GM10248 (cell line): Measurements from ENCODE around the gene PPP2R3A.
"Not testable (repeated sequence)": the region's sequence is repeated elsewhere in the genome, so short reads cannot be mapped to it uniquely, and the experiment has no call there.

Experiments
- CTCF ChIA-PET: fragments of 300-600 bp; sonication (Branson Sonifier 250); formaldehyde crosslinking; extraction: SDS; loops from one replicate; lab custom pipeline; 2021; ENCODE audit warnings: antibody characterized with exemption; lab: Yijun Ruan, JAX
- POLR2A ChIA-PET: fragments of 350-650 bp; sonication (Branson Sonifier 250); formaldehyde crosslinking; extraction: SDS; loops from one replicate; lab custom pipeline; 2020; ENCODE audit warnings: antibody characterized with exemption; lab: Yijun Ruan, JAX
- DNase-seq: peaks from one replicate; pipeline ENCODE4 v3.0.0; 2012; ENCODE audit errors: extremely low spot score
- TF ChIP-seq, protein P1 (sequence below): IDR thresholded peaks from 2 replicates; pipeline ENCODE4 v1.5.1; 2012; ENCODE audit warnings: mild to moderate bottlenecking, low read depth; ENCODE audit errors: extremely low read depth, missing control alignments, control extremely low read depth

PPP2R3A gene

DNA sequence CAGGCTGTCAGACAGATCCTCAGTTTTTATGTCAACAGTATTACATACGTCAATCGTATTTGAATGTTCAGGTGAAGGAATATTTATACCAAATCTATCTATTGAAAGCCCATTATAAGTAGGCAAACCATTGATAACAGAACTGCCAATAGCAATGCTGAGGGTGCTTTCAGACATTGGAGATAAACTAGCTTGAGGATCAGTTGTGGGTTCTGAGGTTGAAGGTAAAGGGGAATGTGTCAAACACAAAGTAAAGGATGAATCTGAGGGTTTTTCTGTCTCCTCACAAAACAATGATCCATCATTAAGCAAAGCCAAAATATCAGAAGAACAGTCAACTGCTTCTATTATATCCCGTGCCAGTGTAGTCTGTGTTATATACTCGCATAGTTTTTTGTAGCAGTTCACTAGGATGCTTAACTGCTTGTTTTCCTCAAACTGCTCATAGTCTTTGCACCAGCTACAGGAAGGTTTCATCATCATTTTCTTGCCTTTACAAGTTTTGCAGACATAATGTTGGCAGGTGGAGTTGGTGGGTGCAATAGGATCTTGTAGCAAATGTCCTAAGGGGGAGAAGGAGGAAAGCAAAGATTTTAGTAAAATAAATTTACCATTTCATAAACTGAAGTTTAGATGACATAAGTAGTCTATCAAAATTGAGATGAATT, 186.8 kb downstream of the PPP2R3A start:
- TF ChIP-seq, protein P1, sequence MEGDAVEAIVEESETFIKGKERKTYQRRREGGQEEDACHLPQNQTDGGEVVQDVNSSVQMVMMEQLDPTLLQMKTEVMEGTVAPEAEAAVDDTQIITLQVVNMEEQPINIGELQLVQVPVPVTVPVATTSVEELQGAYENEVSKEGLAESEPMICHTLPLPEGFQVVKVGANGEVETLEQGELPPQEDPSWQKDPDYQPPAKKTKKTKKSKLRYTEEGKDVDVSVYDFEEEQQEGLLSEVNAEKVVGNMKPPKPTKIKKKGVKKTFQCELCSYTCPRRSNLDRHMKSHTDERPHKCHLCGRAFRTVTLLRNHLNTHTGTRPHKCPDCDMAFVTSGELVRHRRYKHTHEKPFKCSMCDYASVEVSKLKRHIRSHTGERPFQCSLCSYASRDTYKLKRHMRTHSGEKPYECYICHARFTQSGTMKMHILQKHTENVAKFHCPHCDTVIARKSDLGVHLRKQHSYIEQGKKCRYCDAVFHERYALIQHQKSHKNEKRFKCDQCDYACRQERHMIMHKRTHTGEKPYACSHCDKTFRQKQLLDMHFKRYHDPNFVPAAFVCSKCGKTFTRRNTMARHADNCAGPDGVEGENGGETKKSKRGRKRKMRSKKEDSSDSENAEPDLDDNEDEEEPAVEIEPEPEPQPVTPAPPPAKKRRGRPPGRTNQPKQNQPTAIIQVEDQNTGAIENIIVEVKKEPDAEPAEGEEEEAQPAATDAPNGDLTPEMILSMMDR, result no peak
- DNase-seq, result no peak
- POLR2A ChIA-PET, result no interaction called here
- CTCF ChIA-PET, result interaction anchor here (1.4 kb wide), 1 partner anchor 600 kb away, joined by 3 read pairs; the partner anchor contains the start of gene STAG1

DNA sequence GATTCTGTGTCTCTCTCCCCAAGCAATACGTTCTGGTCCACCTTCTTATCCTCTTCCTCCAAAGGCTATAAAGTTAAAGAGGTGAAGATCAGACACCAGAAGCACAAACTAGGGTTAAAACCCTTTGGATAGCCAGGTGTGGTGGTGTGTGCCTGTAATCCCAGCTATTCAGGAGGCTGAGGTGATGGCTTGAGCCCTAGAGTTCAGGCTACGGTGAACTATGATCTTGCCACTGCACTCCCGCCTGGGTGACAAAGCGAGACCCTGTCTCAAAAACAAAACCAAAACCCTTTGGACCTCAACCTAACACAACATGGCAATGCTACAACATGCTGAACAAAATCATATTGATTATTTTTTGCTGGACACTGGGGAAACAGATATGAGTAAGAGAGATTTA, 187.4 kb downstream of the PPP2R3A start:
- POLR2A ChIA-PET, result no interaction called here
- DNase-seq, result no peak
- CTCF ChIA-PET, result interaction anchor here (1.4 kb wide), 1 partner anchor 600 kb away, joined by 3 read pairs; the partner anchor contains the start of gene STAG1
- TF ChIP-seq, protein P1, result no peak

DNA sequence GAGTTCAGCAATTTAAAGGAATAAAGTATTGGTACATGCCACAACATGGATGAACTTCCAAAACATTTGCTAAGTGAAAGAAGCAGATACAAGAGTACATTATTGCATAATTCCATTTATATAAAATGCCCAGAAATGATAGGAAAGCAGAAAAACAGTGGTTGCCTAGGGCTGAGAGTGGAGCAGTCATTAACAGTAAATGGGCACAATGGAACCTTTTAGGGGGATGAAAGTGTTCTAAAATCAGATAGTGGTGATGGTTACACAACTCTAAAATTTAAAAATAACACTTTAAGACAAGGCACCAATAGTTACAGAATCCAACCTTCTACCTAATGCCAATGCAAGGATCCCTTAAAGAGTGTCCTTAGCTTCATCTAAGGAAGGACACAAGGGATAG, 196.0 kb downstream of the PPP2R3A start:
- ChIA-PET CTCF (no interaction called here), POLR2A (no interaction called here)
- DNase-seq, result no peak
- TF ChIP-seq, protein P1, result no peak

DNA sequence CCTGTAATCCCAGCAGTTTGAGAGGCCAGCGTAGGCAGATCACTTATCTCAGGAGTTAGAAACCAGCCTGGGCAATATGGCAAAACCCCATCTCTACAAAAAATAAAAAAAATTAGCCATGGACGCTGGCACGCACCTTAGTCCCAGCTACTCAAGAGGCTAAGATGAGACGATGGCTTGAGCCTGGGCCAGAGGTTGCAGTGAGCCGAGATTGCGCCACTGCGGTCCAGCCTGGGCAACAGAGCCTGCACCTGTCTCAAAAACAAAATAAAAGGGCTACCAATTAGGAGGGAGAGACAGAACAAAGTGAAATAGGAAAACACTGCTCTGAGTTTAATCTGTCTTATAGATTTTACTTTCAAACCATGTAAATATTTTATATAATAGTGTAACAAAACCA, 196.8 kb downstream of the PPP2R3A start:
- ChIA-PET POLR2A (no interaction called here), CTCF (no interaction called here)
- TF ChIP-seq, protein P1, result no peak
- no peak for DNase-seq

DNA sequence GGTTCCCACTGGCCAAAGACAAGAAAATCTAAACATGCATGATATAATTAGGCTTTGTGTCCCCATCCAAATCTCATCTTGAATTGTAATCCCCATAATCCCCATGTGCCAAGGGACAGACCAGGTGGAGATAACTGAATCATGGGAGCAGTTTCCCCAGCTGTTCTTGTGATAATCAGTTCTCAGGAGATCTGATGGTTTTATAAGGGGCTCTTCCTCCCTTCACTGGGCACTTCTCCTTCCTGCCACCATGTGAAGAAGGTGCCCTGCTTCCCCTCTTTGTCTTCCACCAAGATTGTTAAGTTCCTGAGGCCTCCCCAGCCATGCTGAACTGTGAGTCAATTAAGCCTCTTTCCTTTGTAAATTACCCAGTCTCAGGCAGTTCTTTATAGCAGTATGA, 198.1 kb downstream of the PPP2R3A start:
- DNase-seq, POLR2A ChIA-PET: not testable (repeated sequence)
- CTCF ChIA-PET, result interaction anchor here (1.0 kb wide), 1 partner anchor 16 kb away, joined by 4 read pairs; no protein-coding TSS in a partner anchor

DNA sequence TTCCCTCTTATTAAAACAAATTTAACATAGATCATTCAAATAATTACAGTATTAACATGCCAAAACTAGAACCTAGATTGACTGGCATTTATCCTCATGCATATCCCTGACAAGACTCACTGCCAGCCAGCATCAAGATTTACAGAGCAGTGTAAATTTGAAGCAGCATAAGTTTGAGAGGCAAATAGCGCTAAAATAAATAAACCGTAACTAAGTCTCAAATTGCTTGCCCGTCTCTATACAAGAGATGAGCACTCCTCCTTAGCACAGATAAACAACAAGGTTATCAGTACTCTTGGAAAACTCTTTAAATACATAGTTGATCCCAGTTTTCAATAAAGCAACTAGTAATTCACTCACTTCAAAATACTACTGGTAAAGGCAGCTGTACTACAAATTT, 201.0 kb downstream of the PPP2R3A start:
- TF ChIP-seq, protein P1, result no peak
- CTCF ChIA-PET, result no interaction called here
- POLR2A ChIA-PET, result no interaction called here
- no peak for DNase-seq

DNA sequence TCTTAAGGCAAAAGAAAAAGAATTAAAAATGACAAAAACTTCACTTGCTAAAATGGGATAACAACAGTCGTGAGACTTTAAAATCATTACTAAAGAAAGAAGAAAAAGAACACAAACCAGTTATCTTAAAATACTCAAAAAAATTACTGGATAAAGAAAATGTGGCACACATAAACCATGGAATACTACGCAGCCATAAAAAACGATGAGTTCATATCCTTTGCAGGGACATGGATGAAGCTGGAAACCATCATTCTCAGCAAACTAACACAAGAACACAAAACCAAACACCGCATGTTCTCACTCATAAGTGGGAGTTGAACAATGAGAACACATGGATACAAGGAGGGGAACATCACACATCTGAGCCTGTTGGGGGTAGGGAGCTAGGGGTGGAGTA, 202.7 kb downstream of the PPP2R3A start:
- POLR2A ChIA-PET, CTCF ChIA-PET, DNase-seq: not testable (repeated sequence)
